GM19324 (cell line): ENCODE measurements around the gene LARP1.

Source experiments
- ATAC-seq: cut with Tn5 transposase; IDR thresholded peaks from one replicate; pipeline ENCODE4 v1.9.1; 2021; ENCODE audit warnings: mild to moderate bottlenecking, moderate library complexity; ENCODE audit not compliant: unreplicated experiment, low FRiP score

Gene LARP1

DNA sequence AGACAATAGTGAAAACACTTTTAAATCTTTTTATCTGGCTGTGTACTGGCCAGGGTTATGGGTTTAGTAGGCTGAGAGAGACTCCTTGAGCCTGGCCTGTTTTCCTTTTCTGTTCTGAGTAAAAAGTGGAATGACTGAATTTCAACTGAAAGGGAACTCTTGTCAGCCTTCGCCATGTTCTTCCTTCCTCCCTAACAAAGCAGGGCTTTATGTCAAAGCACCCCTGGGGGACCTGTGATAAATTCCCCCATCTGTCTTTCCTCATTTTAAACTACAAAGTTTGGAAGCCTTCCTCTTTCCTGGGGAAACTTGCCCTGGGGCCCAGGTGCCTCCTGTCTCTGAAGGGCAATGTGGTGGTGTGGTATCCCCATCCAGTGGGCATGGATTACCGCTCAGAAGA lies 29.7 kb downstream of the LARP1 start:
- ATAC-seq: no peak

DNA sequence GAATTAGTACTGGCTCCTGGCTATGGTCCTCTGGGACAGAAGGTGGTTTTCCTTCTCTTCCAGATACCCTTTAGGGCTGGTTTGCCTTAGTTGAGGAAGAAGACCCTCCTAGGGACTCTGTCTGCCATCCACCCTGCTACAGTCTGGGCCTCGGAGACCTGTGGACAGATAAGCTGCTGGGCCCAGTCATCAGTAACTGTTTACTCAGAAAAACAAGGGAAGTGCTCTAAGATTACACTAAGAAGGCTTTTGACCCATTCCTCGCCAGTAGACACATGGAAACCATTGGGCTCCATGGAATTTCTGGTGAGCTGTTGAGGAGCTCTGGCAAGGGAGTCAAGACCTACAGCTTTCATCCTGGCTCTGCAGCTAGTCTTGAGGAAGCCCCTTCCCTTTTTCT lies 31.2 kb downstream of the LARP1 start:
- no peak for ATAC-seq

DNA sequence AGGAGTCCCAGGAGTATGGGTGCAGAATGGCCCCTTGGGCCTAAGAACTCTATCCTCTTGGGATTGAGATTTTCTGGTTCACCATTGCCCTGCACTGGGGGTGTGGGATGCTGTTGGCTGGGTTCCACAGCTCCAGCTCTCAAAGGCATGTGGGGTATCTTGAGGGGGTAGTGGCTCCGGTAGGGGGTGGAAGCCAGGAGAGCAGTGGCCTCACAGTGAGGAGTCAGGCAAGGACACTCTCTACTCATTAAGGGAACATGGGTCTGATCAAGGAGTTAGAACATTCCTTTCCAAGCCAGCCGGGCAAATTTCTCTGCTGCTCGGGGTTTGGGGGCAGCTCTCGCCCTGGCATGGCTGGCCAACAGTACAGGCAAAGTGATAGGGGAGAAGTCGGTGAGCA lies 33.0 kb downstream of the LARP1 start:
- ATAC-seq: no peak

DNA sequence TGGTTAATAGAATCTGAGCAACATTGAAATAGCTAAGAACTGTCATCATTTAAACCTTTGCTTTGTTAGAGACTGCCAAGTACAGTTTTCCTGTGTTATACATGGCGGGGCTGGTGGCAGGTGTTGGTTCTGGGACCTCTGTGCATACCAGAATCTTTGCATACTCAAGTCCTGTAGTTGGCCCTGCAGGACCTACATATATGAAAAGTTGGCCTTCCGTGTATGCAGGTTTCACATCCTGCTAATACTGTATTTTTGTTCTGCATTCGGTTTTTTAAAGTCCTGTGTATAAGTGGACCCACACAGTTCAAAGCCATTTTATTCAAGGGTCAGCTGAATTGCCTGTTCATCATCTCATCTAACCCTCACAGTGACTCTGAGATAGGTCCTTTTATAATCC lies 36.4 kb downstream of the LARP1 start:
- peak; percentile 81 for ATAC-seq

DNA sequence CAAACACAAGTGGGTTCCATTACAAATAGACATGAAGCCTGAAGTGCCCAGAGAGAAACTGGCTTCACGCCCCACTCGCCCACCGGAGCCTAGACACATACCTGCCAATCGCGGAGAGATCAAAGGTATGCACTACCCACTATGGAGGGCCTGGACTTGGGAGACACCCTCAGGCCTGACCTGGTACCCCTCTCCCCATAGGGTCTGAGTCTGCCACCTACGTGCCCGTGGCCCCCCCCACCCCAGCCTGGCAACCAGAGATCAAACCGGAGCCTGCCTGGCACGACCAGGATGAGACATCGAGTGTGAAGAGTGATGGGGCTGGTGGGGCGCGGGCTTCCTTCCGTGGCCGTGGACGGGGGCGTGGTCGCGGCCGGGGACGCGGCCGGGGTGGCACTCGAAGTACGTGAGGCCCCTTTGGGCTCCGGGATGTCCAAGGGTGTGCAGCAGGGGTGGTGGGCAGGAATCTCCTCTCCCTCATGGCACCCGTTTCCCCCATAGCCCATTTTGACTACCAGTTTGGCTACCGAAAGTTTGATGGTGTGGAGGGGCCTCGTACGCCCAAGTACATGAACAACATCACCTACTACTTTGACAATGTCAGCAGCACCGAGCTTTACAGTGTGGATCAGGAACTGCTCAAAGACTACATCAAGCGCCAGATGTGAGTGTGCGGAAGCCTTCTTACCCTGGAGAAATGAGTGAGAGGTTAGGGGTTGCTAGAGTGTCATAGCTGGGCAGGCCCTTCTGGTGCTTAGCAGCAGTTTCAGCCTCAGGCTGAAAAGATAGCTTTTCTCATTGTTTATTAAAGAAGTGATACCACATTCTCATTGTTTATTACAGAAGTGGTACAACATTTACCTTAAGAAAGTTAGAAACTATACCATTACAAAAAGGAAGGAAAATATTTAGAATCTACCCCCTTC lies 38.7 kb downstream of the LARP1 start:
- no peak for ATAC-seq

DNA sequence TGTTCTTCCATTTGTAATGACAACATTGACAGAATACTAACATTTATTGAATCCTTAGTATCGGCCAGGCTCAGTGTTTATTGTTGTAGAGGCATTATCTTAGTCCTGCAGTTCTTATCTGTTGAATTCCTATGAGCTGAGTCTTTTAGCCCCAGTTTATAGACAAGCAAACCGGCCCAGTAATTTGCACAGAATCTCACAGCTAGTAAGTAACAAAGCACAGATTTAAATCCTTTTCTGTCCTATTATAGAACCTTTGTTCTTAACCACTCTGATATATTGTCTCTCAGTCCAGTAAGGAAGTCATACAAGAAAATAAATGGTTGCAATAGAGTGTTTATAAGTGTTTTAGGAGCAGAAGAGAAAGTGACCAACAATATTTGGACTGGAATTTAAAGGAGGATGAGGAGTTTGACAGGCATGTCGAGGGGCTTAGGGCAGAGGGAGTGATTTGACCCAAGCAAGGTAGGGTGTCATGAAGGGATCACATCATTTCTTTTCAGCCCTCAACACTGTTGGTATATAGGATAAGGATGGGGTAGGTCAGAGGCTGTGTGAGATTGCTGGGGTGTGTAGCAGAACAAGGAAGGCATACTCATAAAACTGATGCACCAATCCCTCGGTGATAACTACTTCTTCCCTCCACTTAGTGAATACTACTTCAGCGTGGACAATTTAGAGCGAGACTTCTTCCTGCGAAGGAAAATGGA lies 39.5 kb downstream of the LARP1 start:
- ATAC-seq: no peak

DNA sequence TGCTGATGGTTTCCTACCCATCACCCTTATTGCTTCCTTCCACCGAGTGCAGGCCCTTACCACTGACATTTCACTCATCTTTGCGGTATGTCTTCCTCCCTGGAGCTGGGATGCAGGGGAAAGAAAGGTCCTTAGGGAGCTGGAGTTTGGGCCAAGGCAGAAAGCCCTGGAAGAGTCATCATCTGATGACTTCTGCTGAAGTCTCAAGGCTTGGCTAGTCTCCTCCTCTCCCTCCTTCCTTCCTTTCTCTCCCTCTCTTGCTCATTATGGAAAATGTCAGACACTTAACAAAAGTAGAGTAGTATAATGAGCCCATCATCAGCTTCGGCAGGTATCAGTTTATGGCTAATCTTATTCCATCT lies 40.0 kb downstream of the LARP1 start:
- no peak for ATAC-seq

DNA sequence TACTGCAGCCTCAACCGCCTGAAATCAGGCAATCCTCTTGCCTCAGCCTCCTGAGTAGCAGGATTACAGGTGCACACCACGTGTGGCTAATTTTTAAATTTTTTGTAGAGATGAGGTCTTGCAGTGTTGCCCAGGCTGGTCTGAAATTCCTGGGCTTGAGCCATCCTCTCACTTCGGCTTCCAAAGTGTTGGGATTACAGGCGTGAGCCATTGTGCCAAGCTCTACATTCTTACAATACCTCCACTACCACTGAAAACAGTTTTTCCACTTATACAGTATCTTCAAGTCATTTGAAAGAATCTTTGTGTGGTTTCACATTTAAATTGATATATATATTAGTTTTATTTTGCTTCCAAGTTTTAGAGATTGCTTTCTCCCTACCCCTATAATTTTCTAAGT lies 42.6 kb downstream of the LARP1 start:
- ATAC-seq: no peak

DNA sequence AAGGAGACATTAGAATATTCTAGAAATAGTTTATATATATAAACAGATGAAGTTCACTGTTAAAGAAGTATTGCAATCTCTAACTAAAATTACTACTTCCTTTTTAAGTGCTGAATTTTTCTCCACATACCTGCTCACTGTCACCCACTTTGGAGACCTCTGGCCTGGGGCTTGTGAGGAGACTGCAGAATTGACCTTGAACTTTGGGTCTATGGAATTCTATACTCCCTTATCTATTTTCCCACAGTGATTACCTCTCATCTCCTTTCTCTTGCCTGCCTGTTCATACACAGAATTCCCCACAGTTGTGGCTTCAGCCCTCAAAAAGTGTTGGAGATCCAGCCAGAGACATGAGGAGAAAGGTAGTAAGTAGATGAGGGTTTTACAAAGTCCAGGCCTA lies 45.4 kb downstream of the LARP1 start:
- no peak for ATAC-seq

DNA sequence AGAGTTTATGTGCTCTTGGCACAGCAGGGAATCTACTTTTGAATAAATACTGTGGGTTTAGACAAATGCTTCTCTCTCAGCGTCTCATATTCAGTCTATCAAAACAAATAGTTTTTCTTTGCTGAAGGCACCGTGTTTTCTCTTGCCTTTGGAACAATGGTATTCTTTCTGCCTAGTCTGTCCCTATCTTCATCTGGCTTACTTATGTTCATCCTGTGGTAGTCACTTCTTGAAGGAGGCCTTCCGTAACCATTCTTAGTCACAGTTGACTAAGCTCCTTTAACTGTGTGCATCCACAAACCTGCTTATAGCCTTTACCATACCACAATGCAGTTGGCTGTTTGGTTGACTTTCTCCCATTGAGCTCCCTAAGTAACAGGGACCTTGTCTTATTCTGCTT lies 45.9 kb downstream of the LARP1 start:
- ATAC-seq: no peak

DNA sequence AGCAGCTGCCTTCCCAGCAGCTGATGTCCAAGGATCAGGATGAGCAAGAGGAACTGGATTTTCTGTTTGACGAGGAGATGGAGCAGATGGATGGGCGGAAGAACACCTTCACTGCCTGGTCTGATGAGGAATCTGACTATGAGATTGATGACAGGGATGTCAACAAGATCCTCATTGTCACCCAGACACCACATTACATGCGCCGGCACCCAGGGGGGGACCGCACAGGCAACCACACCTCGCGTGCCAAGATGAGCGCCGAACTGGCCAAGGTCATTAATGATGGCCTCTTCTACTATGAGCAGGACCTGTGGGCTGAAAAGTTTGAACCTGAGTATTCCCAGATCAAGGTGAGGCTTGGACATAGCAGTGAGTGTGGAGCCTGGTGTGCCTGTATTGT lies 46.9 kb downstream of the LARP1 start:
- ATAC-seq: no peak

DNA sequence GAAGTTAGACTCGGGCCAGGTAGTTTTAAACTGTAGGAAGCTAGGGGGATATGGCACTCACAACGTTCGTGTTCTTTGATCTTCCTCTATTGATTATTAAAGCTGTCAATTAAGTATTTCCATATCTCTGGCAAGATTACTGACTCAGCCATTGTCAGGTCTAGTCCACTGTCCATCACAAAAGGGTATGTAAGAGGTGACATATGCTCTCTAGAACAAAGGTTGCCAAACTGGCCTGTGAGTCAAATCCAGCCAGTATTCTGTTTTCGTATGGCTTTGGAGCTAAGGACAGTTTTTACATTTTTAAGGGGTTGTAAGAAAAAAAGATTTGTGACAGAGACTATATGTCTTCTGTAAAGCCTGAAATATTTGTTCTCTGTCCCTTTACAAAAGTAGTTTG lies 51.0 kb downstream of the LARP1 start:
- no peak for ATAC-seq

DNA sequence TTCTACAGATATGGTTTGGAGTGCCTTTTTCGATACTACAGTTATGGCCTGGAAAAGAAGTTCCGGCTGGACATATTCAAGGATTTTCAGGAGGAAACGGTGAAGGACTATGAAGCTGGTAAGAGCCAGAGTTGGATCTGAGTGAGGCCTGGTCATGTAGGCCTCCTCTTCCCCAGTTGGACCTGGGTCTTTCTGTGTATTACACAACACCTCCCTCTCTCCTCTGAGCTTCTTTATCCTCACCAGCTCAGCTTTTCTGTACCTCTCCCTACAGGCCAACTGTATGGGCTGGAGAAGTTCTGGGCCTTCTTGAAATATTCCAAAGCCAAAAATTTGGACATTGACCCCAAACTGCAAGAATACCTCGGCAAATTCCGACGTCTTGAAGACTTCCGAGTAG lies 56.1 kb downstream of the LARP1 start:
- ATAC-seq: no peak

DNA sequence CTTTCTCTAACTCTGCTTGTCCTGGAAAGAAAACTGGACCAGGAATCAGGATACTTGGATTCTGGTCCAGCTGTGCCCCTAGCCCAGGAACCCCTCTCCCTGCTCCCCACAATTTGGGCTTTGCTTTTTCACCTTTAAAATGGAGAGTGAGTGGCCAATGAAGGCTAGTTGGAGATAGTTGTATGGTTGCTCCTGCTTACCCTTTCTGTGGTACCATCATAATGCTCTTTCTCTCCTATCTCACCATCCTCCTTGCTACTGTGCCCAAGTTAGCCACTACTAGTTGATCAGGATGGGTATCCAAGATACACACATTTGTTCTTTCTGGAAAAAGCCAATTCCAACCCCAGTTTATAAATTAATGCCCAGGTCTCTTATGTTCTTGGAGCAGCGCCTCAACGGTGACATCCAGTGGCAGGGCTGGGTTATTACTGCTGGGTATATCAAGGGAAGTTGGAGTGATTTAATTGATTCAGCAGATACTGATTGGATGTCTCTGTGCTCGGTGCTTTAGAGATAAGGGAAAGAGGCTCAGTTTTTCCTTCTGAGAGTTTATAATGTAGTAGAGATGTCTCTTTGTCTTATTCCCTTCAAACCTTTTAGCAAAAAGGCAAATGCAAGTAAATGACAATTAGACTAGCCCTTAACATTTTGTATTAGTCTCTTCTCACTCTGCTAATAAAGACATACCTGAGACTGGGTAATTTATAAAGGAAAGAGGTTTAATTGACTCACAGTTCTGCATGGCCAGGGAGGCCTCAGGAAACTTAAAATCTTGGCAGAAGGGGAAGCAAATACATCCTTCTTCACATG lies 56.7 kb downstream of the LARP1 start:
- ATAC-seq: no peak

DNA sequence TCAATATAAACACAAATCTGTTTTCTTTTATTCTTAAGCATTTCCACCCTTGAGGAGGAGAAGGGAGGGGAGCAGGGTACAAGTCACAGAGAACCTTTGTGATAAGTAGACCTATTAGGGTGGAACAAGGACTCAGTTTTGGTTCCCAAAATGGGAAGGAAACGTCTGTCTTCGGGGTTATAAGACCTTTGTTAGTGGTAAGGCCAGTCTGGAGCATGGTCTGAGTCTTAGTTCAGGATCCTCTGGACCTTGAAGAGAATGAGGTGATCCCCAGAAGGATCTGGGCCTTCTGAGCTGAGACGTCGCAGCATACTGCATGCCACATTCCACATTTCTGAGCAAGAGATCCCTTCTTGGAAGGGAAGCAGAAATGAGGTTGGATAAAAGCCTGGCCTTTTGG lies 58.0 kb downstream of the LARP1 start:
- ATAC-seq: no peak

DNA sequence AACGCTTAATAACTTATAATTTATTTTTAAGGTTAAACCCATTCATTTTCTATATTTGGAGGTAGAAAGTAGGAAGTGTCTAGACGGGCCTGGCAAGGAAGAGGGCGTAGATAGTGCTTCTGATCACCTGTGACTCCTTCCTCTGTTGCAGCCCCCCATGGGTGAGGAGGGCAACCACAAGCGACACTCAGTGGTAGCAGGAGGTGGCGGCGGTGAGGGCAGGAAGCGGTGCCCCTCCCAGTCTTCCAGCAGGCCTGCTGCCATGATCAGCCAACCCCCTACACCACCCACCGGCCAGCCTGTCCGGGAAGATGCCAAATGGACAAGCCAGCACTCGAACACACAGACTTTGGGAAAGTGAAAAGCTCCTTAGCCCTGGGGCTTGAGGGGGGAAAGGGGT lies 58.6 kb downstream of the LARP1 start:
- ATAC-seq: no peak

DNA sequence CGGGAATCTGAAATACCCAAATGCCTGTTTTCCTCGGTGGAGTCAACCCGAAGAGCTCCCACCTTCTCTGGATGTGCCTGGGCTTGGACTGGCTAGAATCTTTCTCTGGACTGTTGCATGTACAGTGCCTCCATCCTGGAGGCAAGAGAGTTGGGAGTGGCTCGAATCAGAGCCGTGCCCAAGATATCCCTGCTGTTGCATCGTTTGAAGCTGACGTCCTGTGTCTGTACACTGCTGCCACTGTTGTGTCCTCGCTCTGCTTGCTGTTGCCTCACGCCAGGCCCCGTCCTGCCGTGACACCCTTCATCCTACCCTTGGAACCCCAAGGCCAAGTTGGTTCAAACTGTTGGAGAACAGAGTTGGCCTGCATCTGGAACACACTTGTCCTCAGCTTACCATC lies 59.8 kb downstream of the LARP1 start:
- ATAC-seq: no peak

DNA sequence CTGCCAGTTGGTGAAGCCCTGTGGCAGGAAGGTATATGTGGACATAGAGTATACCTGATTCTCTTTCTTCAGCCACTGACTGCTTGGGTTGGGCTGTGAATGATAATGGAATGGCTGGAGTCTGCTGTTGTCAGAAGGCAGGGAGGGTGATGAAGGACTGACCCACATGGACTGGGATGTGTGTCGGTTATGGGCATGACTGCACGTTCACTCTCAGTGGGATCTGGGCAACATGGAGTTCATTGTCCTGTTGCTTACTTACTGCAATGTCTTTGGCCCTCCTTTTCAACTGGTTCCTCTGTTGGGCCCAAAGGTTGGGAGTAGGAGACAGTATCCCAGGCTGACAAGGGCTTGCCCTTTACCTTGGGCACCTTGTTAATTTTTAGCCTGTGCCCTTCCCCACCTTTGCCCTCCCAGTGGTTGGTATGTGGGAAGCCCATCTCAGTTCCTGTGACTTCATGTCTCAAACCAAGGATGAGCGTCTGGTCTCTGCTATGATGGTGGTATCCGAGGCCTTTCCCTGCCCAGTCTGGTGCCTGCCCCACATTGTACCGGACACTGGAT lies 60.6 kb downstream of the LARP1 start:
- no peak for ATAC-seq

DNA sequence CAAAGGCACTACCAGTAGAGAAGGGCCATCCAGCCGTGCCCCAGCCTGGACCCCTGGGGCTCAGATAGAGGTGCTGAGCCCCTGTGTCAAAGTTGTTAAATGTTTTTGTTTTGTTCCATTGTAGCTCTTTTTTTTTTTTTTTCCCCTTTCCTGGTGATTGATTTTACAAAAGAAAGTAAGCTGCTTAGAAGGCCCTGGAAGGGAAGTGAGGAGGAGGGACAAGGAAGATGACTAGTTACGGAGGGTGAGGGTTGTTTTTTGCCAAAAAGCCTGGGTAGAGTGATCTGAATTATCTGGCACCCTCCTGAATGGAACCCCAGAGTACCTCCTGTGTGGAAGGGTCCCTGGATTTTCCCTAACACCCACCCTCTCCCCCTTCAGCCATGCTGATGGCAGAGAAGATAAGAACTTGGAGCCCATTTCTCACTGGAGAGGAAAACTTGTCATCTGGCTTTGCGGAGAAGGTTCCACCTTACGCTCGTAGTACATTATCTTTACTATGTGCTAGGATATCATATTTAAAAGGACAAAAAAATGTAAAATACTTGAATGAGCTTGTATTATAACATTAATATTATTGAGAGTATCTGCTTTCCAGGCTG lies 61.8 kb downstream of the LARP1 start:
- ATAC-seq: no peak

DNA sequence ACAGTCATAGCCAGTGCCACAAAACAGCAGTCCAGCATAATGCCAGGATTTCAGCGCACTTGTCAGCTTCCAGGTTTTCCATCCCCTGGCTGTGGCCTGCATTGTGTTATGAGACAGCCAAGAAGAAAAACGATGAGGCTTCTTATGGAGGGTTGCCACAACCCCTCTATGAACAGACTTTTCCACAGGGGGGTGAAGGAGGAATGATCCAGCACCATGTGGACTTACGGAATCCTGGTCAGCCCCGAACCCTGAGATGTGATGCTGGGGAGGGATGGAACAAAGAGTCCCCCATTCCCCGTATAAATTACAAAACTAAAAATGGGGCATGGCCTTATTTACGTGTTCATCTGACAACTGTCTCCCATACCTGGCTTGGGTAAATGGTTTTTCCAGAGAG lies 62.6 kb downstream of the LARP1 start:
- ATAC-seq: no peak
